ENCODE measurements around the gene DESI2. TPM values are rescaled to one million over a fixed set of nuclear protein-coding genes. Genes with fewer than 3 reads are reported as not detected.

The DESI2 gene
- total RNA-seq, 1 experiment from 2014 or later: 44.6 TPM

DNA sequence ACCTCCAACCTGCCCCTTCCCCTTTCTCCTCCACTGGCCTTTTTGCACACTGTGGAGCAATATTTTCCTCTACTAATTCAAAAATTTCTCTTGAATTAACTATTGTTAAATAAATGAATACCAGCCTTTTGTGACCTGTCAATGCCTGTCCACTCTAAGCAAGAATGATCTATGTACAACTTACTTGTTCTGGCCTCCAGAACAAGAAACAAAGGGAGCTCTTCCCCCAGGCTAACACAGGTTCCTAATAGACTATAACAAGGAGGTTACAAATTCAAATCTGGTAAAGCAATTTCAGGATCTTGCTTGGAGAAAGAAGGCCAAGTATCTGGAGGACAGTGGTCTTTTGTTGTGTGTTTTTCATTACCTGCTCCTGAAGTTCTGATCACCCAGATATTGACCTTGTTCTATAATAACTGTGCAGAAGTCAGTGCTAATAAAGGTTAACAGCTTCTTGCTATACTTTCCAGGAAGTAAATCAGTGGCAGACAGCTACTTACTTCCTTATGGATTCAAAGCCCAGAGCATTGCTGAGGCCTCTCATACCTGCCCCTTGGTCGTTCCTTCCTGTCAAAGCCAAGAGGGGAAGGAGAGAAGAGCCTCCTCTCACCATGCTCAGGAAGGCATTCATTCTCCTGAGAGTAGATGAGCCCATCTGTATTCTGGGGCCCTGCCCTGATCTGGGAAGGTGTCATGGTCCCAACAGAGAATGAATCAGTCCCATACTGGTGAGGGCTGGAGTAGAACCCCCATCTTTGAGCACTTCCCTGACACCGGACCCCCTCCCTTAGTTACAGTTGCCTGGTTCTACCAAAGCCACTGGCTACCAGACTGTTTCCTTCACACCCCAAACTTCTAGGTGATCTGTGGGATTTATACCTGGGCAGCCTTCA lies 56.8 kb downstream of the DESI2 start:
- RAD21 ChIA-PET (ENCODE audit: low non-redundant PET in 1 of 2, low total read pairs in 2 of 2, uncharacterized antibody in 2 of 2, unreplicated experiment in 2 of 2): no interaction called here
- Histone ChIP-seq H3K4me3 (replicated peaks in 1 of 2; ENCODE audit: low read depth in 1 of 2, low read length in 2 of 2) (no peak overlapping the region), H3K9ac (ENCODE audit: low read length) (no peak overlapping the region), H3K79me2 (ENCODE audit: insufficient read depth, low read length) (no peaks in the 10 kb centered on the region), H3K9me3 (ENCODE audit: control insufficient read depth in 1 of 2, insufficient read depth in 1 of 2, low read depth in 1 of 2, low read length in 2 of 2) (no peaks in the 10 kb centered on the region), H3K4me2 (ENCODE audit: low read length) (no peak overlapping the region), H4K20me1 (ENCODE audit: insufficient read depth) (no peaks in the 10 kb centered on the region), H3K9me2 (ENCODE audit: insufficient read depth) (no peaks in the 10 kb centered on the region), H3K4me1 (ENCODE audit: control insufficient read depth in 1 of 2, insufficient read depth in 2 of 2, low read length in 2 of 2) (no peaks in the 10 kb centered on the region), H3K27me3 (ENCODE audit: insufficient read depth, low read length) (no peaks in the 10 kb centered on the region), H2AFZ (ENCODE audit: low read depth, low read length, poor library complexity, severe bottlenecking) (no peak overlapping the region), H3K27ac (ENCODE audit: low read depth, low read length) (no peak overlapping the region), H3K36me3 (ENCODE audit: control insufficient read depth in 1 of 2, insufficient read depth in 2 of 2, low read length in 2 of 2) (peaks cover 4 to 6% of the 10 kb centered on the region in 2 experiments; a peak in 1 of 4 replicates)
- POLR2A ChIA-PET: no interaction called here
- CTCF ChIA-PET: no interaction called here
- no peak for DNase-seq (ENCODE audit: low read depth, low spot score)
- ATAC-seq: no peak
- intact Hi-C loops (cut with micrococcal nuclease): no loop called here
- TF ChIP-seq POLR2AphosphoS5 (IDR thresholded peaks at IDR 0.05; ENCODE audit: low read depth, low read length) (no peak), ZNF274 (IDR thresholded peaks at IDR 0.05; ENCODE audit: low read depth, low read length) (no peak), SRF (IDR thresholded peaks at IDR 0.05; ENCODE audit: low read depth) (no peak), EZH2phosphoT487 (IDR thresholded peaks at IDR 0.05; ENCODE audit: borderline replicate concordance) (no peak), ELF1 (IDR thresholded peaks at IDR 0.05; ENCODE audit: borderline replicate concordance, low read depth) (no peak)
- BruUV-seq (replicated peaks): no TSS peak

DNA sequence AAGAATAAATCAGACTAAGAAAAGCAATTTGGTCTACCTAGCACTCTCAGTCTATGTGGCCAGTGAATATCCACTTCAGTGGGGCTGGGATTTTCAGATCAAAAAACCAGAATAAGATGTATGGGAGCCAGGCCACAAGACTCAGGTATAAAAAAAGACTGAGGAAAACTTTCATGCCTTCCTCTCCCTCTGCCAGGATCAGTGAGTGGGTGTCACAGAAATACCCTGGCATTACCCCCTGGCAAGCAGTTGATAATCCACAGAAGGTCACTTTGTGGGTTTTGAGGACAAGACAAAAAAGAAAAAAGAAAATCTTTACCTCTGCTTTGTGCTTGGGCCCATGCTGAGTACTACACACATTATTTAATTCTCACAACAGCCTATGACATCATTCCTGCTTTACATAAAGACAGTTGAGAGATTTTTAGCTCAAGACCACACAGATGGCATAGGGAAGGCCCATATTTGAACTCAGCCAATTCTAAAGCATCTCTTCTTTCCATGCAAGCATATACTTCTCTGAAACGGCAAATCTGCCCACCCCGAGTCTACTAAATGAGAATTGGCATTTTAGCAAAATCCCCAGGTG lies 57.6 kb downstream of the DESI2 start:
- ChIA-PET CTCF (no interaction called here), POLR2A (no interaction called here), RAD21 (ENCODE audit: low non-redundant PET in 1 of 2, low total read pairs in 2 of 2, uncharacterized antibody in 2 of 2, unreplicated experiment in 2 of 2) (no interaction called here)
- no peaks in the 10 kb centered on the region for H3K4me1 ChIP-seq (ENCODE audit: control insufficient read depth in 1 of 2, insufficient read depth in 2 of 2, low read length in 2 of 2)
- no peak for DNase-seq (ENCODE audit: low read depth, low spot score)
- H3K9me3 ChIP-seq (ENCODE audit: control insufficient read depth in 1 of 2, insufficient read depth in 1 of 2, low read depth in 1 of 2, low read length in 2 of 2): no peaks in the 10 kb centered on the region
- H3K36me3 ChIP-seq (ENCODE audit: control insufficient read depth in 1 of 2, insufficient read depth in 2 of 2, low read length in 2 of 2): 0 out of 4 replicates have a peak, but pooled peaks cover 4 to 6% of the 10 kb centered on the region in 2 experiments
- BruUV-seq (replicated peaks): no TSS peak
- ATAC-seq: no peak
- H3K4me2 ChIP-seq (ENCODE audit: low read length): no peak overlapping the region
- H2AFZ ChIP-seq (ENCODE audit: low read depth, low read length, poor library complexity, severe bottlenecking): no peak overlapping the region
- no peaks in the 10 kb centered on the region for H3K27me3 ChIP-seq (ENCODE audit: insufficient read depth, low read length)
- H3K9me2 ChIP-seq (ENCODE audit: insufficient read depth): no peaks in the 10 kb centered on the region
- H3K9ac ChIP-seq (ENCODE audit: low read length): no peak overlapping the region
- H3K4me3 ChIP-seq (replicated peaks in 1 of 2; ENCODE audit: low read depth in 1 of 2, low read length in 2 of 2): no peak overlapping the region
- H3K79me2 ChIP-seq (ENCODE audit: insufficient read depth, low read length): no peaks in the 10 kb centered on the region
- no peak overlapping the region for H3K27ac ChIP-seq (ENCODE audit: low read depth, low read length)
- H4K20me1 ChIP-seq (ENCODE audit: insufficient read depth): no peaks in the 10 kb centered on the region
- intact Hi-C loops (cut with micrococcal nuclease): no loop called here
- TF ChIP-seq CEBPB (IDR thresholded peaks at IDR 0.05; ENCODE audit: low read depth) (no peak), ZNF274 (IDR thresholded peaks at IDR 0.05; ENCODE audit: low read depth, low read length) (no peak), REST (IDR thresholded peaks at IDR 0.05; ENCODE audit: low read depth) (no peak), MAX (IDR thresholded peaks at IDR 0.05) (no peak), RAD21 (IDR thresholded peaks at IDR 0.05; ENCODE audit: low read depth) (no peak), SP1 (IDR thresholded peaks at IDR 0.05; ENCODE audit: low read depth) (no peak)
- TF ChIP-seq, protein P1, sequence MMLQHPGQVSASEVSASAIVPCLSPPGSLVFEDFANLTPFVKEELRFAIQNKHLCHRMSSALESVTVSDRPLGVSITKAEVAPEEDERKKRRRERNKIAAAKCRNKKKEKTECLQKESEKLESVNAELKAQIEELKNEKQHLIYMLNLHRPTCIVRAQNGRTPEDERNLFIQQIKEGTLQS (IDR thresholded peaks at IDR 0.05): no peak
- TF ChIP-seq, protein P2, sequence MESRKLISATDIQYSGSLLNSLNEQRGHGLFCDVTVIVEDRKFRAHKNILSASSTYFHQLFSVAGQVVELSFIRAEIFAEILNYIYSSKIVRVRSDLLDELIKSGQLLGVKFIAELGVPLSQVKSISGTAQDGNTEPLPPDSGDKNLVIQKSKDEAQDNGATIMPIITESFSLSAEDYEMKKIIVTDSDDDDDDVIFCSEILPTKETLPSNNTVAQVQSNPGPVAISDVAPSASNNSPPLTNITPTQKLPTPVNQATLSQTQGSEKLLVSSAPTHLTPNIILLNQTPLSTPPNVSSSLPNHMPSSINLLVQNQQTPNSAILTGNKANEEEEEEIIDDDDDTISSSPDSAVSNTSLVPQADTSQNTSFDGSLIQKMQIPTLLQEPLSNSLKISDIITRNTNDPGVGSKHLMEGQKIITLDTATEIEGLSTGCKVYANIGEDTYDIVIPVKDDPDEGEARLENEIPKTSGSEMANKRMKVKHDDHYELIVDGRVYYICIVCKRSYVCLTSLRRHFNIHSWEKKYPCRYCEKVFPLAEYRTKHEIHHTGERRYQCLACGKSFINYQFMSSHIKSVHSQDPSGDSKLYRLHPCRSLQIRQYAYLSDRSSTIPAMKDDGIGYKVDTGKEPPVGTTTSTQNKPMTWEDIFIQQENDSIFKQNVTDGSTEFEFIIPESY (IDR thresholded peaks at IDR 0.05; ENCODE audit: extremely low read depth, insufficient replicate concordance, low read length): no peak

Data from HCT116 (cell line).